ENCODE measurements around the gene CAPN15. TPM values are rescaled to one million over a fixed set of nuclear protein-coding genes. Genes with fewer than 3 reads are reported as not detected.

CAPN15 gene
- total RNA-seq, 1 experiment from 2014 or later, result 76.4 TPM

DNA sequence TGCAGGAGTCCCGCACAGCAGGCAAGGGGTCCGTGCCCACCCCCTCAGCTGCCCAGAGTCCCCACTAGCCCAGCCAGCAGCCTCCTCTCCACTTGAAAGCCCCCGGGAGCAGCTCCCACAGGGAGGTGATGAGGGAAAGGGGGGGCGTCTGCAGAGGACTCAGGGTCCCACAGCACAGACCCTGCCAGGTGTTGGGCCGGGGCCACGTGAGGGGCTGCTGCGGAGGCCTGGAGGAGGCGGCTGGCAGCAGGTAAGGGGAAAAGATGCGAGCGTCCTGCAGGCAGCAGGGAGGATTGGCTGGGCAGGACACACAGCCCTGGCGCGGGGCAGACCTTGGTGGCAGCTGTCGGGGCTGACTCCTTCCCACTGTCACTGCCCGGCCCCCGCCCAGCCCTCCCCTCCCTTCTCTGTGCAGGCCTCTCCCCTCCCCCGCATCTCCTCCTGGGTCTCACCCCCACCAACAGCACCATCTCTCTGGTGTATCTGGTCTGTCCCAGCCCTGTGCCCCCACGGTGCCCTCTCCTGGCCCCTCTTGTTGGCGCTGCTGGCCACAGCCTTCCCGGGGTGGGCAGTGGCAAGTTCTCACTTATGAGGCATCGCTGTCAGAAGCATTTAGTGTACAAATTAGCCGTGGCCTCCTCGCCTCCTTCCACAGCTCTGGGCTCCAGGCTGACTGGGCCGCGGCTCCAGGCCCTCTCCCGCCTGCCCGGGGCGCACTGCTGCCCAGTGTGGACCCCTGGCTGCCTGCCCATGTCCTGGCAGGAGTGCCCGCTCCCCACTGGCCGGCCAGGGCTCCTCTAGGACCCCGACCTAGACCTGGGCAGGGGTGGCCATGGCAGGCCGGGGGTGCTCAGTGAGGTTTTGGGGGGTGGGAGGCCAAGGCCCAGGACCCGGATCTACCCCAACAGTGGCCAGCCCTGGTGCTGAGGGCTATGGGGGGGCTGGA is 28.3 kb downstream of the CAPN15 start:
- Histone ChIP-seq H3K23ac (ENCODE audit: insufficient read length, low read depth, low read length) (no peak overlapping the region), H2BK20ac (ENCODE audit: low read depth, low read length, poor library complexity, severe bottlenecking) (no peak overlapping the region), H2AK5ac (ENCODE audit: insufficient read length, low read length) (no peak overlapping the region), H3K9me3 (ENCODE audit: control insufficient read depth, low read depth, low read length) (no peaks in the 10 kb centered on the region), H3K4me2 (ENCODE audit: insufficient read depth, insufficient read length, low read length) (no peak overlapping the region), H3K27me3 (ENCODE audit: insufficient read depth, low read length) (peaks cover 2% of the 10 kb centered on the region; the same call in 1 of the 2 replicates), H3K56ac (ENCODE audit: insufficient read length, low read depth, low read length) (no peak overlapping the region), H4K20me1 (ENCODE audit: control insufficient read depth, insufficient read depth, insufficient read length) (no peaks in the 10 kb centered on the region), H3K9ac (ENCODE audit: extremely low read depth, insufficient read length, low read length) (no peak overlapping the region), H3K4ac (ENCODE audit: low read depth, low read length) (no peak overlapping the region), H2BK120ac (ENCODE audit: low read depth, low read length, poor library complexity, severe bottlenecking) (no peak overlapping the region), H2BK15ac (ENCODE audit: low read depth, low read length) (no peak overlapping the region; the same call in 1 of the 2 replicates), H3K27ac (ENCODE audit: insufficient read length, low read depth, low read length) (no peak overlapping the region), H3K18ac (ENCODE audit: insufficient read length, low read depth, low read length) (no peak overlapping the region), H4K5ac (ENCODE audit: insufficient read length, low read depth, low read length) (no peak overlapping the region), H3K79me1 (ENCODE audit: insufficient read depth, low read depth, low read length, poor library complexity, severe bottlenecking) (no peaks in the 10 kb centered on the region), H2AFZ (ENCODE audit: low read length) (no peak overlapping the region), H3T11ph (ENCODE audit: low read length) (no peak overlapping the region), H2BK12ac (ENCODE audit: insufficient read length, low read depth, low read length) (no peak overlapping the region), H4K8ac (replicated peaks; ENCODE audit: insufficient read length, low read depth, low read length) (no peak overlapping the region), H3K79me2 (ENCODE audit: insufficient read depth, low read length) (no peaks in the 10 kb centered on the region), H3K14ac (ENCODE audit: insufficient read depth, low read length) (no peak overlapping the region), H3K23me2 (ENCODE audit: insufficient read length, low read depth, low read length, poor library complexity, severe bottlenecking) (no peaks in the 10 kb centered on the region), H2BK5ac (ENCODE audit: insufficient read length, low read length) (no peak overlapping the region), H4K91ac (ENCODE audit: insufficient read length, low read depth, low read length) (no peak overlapping the region), H3K4me1 (ENCODE audit: insufficient read depth, low read length) (no peaks in the 10 kb centered on the region)
- Mint-ChIP-seq H3K4me1 (no peaks in the 10 kb centered on the region), H3K27me3 (ENCODE audit: low read depth) (peaks cover 21% of the 10 kb centered on the region), H3K9me3 (no peaks in the 10 kb centered on the region), H3K36me3 (ENCODE audit: insufficient read depth in 1 of 3, low read depth in 3 of 3) (peaks cover 0 to 6% (median 2%) of the 10 kb centered on the region in 3 experiments; a peak in 3 of 7 replicates), H3K4me3 (no peak overlapping the region), H3K27ac (no peak overlapping the region)
- no CpG with 5 or more reads among the region's 32 CpGs for WGBS (ENCODE audit: extremely low coverage, insufficient read length, low lambda C conversion rate)
- no peak for DNase-seq
- TF ChIP-seq, protein P1, sequence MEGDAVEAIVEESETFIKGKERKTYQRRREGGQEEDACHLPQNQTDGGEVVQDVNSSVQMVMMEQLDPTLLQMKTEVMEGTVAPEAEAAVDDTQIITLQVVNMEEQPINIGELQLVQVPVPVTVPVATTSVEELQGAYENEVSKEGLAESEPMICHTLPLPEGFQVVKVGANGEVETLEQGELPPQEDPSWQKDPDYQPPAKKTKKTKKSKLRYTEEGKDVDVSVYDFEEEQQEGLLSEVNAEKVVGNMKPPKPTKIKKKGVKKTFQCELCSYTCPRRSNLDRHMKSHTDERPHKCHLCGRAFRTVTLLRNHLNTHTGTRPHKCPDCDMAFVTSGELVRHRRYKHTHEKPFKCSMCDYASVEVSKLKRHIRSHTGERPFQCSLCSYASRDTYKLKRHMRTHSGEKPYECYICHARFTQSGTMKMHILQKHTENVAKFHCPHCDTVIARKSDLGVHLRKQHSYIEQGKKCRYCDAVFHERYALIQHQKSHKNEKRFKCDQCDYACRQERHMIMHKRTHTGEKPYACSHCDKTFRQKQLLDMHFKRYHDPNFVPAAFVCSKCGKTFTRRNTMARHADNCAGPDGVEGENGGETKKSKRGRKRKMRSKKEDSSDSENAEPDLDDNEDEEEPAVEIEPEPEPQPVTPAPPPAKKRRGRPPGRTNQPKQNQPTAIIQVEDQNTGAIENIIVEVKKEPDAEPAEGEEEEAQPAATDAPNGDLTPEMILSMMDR (conservative IDR thresholded peaks at IDR 0.05), result no peak

Data from H9 (cell line).